HG03520 (cell line): ENCODE measurements around the gene N4BP2L1.

Experiments used
- ATAC-seq: cut with Tn5 transposase; IDR thresholded peaks from one replicate; pipeline ENCODE4 v1.9.1; 2021; ENCODE audit warnings: mild to moderate bottlenecking, moderate library complexity; ENCODE audit not compliant: unreplicated experiment

The N4BP2L1 gene

DNA sequence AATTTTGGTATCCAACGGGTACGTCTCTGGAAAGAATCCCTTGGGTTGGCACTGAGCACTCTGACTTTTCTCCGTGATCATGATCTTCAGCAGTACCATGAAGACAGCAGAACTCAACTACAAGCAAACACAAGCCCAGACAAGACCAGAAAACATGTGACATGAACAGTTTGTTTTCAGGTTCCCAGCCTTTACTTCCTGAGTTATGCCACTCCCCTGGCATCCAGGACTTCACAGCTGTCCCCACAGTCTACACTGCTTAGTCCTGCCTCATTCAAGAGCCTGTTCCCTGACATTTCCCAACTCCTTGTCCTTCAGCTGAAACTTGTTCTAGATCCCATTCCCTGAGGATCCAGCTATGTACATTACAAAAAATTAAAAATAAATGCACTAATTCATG, 4.9 kb upstream of the N4BP2L1 start:
- ATAC-seq: no peak

DNA sequence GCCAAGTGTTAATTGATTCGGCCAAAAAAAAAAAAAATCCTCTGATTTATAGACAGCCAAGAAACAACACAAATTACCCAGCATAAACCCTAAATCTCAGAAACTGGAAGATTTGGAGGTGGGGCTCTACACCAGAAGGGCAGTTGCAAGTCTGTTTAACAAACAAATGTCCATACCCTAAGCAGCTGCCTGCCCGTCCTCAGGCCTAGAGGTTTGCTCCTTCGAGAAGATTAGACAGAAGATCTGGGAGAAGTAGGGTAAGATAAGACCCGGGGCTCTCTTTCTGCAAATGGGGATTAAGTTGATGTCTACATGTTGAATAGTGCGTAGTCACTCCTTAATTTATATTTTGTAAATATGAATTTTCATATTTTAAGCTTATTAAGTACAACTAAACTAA, 3.4 kb upstream of the N4BP2L1 start:
- ATAC-seq: no peak

DNA sequence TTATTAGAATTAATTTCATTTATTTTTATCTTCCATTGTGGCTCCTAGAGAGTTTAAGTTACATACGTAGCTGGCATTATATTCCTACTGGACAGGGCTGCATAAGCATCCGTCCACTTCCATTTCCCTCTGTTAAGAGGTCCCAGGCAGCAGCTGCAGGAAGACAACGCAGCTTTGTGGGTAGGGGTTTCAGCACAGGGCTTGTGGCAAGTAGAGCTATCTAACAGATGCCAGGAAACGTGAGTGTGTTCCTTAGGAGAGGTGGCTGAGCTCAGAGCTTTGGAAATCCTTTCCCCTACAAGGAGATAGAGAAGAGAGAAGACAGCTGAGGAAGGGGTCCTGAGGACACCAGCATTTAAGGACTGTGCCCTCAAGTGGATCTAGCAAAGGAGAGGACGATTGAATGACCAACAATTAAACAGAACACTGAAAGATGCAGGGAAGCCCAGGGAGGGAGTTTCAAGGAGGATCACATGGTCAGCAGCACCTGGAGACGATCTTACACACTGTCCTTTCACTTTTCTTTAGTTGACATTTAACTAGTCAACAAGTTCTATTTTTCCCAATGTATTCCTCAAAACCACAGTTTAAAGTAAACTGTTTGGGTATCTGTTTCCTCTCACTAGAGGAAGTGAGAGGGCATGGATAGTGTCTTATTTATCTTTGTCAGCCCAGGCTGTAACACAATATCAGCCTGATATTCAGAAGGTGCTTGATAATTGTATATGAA, 2.3 kb upstream of the N4BP2L1 start:
- no peak for ATAC-seq

- ATAC-seq: no peak
These were observed 1.5 kb upstream of the N4BP2L1 start for GRCh38 chr13:32429433-32429909.

DNA sequence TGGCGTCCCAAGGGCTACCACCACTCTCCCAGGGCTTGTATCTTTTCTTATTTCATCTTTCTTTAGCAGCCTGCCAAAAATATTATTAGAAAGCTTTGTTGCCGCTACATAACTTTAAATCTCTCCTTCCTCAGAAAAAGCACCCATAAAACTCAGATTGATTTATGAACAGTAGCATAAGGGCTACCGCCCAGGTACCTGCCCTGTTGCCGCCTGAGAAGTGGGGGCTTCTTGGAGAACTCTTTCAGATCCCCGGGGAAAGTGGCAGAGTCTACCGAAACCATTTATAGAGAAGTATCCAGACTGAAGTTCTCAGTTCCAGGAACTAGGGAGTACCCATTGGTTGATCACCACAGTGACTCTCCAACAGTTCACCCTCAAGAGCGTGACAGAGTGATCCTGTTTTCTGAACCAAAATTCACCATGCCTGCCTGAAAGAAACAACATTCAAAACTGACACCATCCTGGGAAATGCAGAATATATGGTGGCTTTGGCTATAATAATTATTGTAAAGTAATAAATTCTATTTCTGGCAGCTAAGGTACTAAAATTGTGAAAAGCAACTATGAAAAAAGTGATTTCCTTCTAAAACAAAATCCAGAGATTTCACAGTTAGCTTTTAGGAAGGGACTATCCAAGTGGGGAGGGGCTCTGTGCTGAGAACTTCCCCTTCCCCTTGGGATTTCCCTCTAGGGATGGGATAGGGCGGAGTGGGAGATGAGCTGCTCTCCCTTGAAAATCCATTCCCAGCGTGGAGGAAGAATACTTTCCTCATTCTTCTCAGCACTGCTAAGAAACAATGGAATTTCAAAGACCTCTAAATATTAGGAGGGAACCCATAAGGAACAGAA, 877 bp upstream of the N4BP2L1 start:
- ATAC-seq: no peak

DNA sequence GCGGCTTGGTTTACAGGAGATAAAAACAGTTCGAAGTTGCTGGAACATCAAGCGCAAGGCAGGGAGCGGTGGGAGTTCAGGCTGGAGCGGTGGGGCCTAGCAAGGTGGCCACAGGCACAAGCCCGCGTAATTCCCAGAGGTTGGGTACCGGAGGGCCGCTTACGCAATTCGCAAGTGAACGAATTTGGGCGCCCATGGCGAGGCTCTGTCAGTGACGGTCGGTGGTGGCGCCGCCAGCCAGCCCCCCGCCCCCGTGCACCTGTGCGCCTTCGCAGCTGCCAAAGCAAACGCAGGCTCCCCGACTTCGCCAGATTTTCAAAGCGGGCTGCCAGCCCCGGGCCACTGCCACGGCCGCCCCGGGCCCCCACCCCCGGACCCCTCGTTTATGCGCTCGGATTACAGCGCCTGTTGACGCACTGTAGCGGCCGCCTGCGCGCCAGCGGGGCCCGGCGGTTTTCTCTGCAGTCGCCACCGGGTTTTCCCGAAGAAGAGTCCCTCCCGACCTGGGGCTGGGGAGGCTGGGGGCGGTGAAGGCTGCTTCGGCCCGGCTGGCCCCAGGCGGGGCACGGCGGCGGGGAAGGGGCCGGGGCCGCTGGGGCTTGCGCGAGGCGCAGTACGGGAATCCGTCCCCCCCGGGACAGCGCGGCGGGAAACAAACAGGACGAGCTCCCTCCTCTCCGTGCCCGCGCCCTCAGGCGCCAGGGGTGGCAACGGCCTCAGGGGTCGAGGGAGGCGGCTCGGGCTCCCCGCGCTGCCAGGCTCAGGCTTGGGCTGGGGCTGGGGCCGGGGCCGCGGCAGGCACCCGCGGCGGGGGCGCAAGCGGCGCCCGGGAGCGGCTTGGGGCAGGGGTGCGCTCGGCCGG, 709 bp downstream of the N4BP2L1 start:
- ATAC-seq: peak; percentile 7

GRCh38 chr13:32426191-32426989, 1.5 kb downstream of the N4BP2L1 start:
- no peak for ATAC-seq

DNA sequence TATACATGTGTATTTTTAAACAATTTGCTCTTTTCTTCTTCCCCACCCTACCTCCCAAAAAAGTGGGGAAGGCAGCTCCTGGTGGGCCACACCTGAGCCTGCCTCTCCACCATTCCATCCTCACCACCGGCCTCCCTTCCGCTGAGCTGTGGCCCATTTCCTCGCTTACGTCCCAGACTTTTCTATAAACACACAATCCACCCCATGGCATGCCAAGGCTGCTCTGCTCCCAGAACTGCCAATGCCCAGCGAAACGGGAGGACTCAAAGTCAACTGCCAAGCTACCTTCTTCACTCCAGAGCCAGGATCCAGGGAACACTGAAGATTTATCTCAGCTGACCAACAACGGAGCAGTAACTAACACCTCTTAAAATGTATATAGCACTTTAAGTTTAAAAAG, 2.8 kb downstream of the N4BP2L1 start:
- ATAC-seq: no peak

- ATAC-seq: no peak
These were observed 4.3 kb downstream of the N4BP2L1 start for GRCh38 chr13:32423592-32423991.

- no peak for ATAC-seq
These were observed 8.1 kb downstream of the N4BP2L1 start for GRCh38 chr13:32419862-32420261.

- no peak for ATAC-seq
These were observed 9.9 kb downstream of the N4BP2L1 start for GRCh38 chr13:32417995-32418394.

DNA sequence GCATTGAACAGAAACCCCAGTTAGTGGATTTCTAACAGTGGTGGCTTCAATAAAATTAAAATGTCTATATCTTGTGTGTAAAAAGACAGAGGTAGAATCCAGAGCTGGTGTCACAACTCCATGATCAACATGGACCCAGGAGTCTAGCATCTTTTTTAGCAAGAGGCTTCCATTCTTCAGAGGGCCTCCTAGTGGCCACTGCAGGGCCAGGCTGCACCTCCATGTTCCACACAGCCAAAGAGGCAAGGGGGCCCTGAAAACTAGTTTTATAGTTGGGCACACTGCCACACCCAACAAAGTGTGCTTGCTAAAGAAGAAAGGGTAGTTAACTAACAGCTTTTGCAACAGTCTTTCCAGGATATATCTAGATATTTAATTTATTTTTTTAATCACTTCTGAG, 12.9 kb downstream of the N4BP2L1 start:
- ATAC-seq: no peak

- no peak for ATAC-seq
These were observed 13.3 kb downstream of the N4BP2L1 start for GRCh38 chr13:32414580-32414979.

DNA sequence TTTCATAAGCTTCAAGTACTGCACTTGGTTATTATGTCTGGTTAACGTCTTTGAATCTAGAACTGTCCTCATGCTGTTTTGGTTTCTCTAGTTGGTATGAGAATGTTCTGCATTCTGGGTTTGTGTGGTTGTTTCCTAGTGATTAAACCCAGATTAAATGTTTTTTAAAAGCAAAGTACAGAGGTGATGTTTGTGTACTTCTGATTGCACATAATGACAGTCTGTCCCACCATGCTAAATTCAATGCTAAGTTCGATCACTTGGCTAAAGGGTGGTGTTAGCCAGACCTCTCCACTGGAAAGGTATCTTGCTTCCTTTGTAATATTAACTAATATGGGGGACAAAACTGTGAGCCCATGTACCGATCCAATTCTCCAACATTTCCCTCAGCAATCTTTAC, 14.6 kb downstream of the N4BP2L1 start:
- ATAC-seq: no peak

DNA sequence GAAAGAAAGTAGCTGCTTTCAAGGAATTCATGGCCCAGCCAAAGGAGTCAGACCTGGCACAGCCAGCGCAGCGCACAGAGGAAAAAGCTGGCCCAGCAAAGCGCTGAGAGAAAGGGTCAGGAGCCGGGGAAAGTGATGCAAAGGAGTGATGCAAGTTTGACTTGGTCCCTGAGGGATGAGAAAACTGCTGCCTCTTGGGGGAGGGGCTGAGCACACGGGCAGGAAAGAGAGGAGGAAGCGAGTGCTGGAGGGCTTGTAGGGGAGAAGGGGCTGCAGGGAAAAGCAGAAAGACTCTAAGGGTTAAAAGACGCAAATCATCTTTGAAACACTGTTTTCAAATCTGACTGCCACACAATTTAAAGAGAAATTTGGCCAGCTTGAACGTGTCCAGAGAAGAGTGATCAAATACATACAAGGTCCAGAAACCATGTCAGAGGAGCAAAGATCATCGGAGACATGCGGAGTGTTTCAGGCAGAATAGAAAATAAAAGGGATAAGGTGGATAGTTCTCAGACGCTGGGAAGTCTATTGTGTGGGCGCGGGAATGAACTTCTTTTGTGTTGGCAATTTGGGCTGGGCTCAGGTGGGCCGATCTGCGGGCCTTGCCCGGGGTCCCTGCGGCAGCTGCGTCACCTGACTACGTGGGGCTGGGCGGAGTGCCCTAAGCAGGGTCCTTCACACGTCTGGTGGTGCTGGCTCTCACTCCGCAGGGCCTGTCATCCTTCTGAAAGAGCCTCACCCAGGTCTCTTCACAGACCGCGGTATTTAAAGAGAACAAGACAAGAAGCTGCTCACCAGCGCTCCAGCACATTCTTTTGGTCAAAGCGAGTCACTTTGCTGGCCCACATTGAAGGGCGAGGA, 18.1 kb downstream of the N4BP2L1 start:
- no peak for ATAC-seq

DNA sequence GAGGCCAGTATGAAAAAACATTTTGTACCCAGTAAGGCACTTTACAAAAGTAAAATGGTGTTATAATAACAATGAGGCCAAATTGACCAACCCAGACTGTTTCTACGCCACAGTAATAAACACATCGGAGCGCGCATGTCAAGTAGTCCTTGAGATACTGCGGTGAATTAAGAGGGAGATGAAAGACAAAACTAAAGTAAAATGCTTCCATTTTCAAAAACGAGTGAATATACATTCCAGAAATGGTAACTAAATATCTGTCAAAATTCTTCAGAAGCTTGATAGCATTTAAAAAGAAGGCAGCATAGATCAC, 19.0 kb downstream of the N4BP2L1 start:
- no peak for ATAC-seq

- no peak for ATAC-seq
These were observed 19.5 kb downstream of the N4BP2L1 start for GRCh38 chr13:32408296-32409000.

DNA sequence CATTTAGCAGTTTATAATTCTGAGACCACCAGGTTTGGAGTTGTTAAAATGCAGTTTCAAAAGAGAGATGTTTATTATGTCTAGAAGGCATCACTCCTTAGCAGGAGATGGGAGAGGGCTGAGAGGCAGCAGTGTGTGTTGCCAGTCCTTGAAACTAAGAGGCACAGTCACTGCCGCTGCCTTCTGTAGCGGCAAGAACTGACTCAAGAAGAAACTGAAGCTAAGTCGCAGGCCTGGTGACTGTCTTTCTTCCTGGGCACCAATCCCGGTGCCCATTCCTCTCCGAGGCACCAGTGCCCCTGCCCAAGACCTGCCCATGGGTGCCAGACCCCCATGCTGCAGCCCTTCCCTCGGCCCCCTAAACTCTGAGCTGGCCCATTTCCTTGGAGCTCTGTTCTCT, 20.1 kb downstream of the N4BP2L1 start:
- no peak for ATAC-seq

DNA sequence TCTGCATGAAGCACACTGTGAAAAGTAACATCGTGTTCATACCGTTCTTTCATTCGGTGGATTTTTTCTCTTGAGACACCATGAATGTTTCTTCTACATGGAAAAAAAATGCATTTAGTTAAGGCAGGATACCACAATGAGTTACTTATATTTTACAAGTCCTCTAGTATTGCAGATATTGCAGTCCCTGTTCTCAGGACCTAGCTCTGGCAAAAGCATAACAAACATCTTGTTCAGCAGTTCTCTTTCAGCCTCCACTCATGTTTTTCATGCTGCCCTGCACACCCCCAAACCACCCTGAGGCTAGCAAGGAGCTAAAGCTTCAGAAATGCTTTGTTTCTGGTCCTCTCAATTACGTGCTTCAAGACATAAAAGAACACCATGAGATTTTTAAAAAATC, 24.8 kb downstream of the N4BP2L1 start:
- ATAC-seq: no peak
